Measurements from ENCODE around the gene MRPS18C. TPM values are rescaled to one million over a fixed set of nuclear protein-coding genes. Genes with fewer than 3 reads are reported as not detected.
A peak's percentile ranks its signal among the peaks of the same experiment; 100 is the strongest.

MRPS18C gene
- 41.0 and 44.8 TPM in 2 replicates for total RNA-seq (2014; rRNA removed; shearing (Covaris generic))
- 26.5 and 30.7 TPM in 2 replicates for polyA plus RNA-seq (2015; cell fraction: cytosol; rRNA removed)
- 19.0 and 25.5 TPM in 2 replicates for polyA plus RNA-seq (2015; cell fraction: nucleus; rRNA removed)

- DNase-seq (ENCODE audit: low read depth), result peak; percentile 98
Observed at GRCh38 chr4:83455281-83456183, at the start of gene MRPS18C, which contains the start of gene HELQ. MRPS18C (plus strand) TSS chr4:83456058; CDS start chr4:83456078, 20 bp downstream. HELQ (minus strand) TSS chr4:83455823; CDS start chr4:83455693, 130 bp downstream.

GRCh38 chr4:83408908-83409307 is 47.0 kb upstream of the MRPS18C start:
- no peak for DNase-seq (ENCODE audit: low read depth)

- DNase-seq (ENCODE audit: low read depth), result peak; percentile 21
Observed at GRCh38 chr4:83413676-83414075, 42.2 kb upstream of the MRPS18C start.

- no peak for DNase-seq (ENCODE audit: low read depth)
Observed at GRCh38 chr4:83417566-83417965, 38.3 kb upstream of the MRPS18C start.

- no peak for DNase-seq (ENCODE audit: low read depth)
Observed at GRCh38 chr4:83418211-83418610, 37.6 kb upstream of the MRPS18C start.

- no peak for DNase-seq (ENCODE audit: low read depth)
Observed at GRCh38 chr4:83431200-83431599, 24.7 kb upstream of the MRPS18C start.

GRCh38 chr4:83436680-83437079 is 19.2 kb upstream of the MRPS18C start:
- DNase-seq (ENCODE audit: low read depth), result no peak

- DNase-seq (ENCODE audit: low read depth), result no peak
Observed at GRCh38 chr4:83438719-83439118, 17.1 kb upstream of the MRPS18C start.

GRCh38 chr4:83440148-83440814 is 15.6 kb upstream of the MRPS18C start:
- DNase-seq (ENCODE audit: low read depth), result no peak

GRCh38 chr4:83440899-83441298 is 15.0 kb upstream of the MRPS18C start:
- DNase-seq (ENCODE audit: low read depth), result no peak

- no peak for DNase-seq (ENCODE audit: low read depth)
Observed at GRCh38 chr4:83449009-83449408, 6.8 kb upstream of the MRPS18C start.

GRCh38 chr4:83454686-83455085 is 1.2 kb upstream of the MRPS18C start:
- no peak for DNase-seq (ENCODE audit: low read depth)

- no peak for DNase-seq (ENCODE audit: low read depth)
Observed at GRCh38 chr4:83456184-83456501, 285 bp downstream of the MRPS18C start.

GRCh38 chr4:83473423-83473822 is 17.6 kb downstream of the MRPS18C start:
- no peak for DNase-seq (ENCODE audit: low read depth)

- DNase-seq (ENCODE audit: low read depth), result no peak
Observed at GRCh38 chr4:83473966-83474365, 18.1 kb downstream of the MRPS18C start.

- peak; percentile 93 for DNase-seq (ENCODE audit: low read depth)
Observed at GRCh38 chr4:83484500-83485461, 28.9 kb downstream of the MRPS18C start, which contains the start of gene ABRAXAS1. ABRAXAS1 (minus strand) TSS chr4:83485100; CDS start chr4:83485072, 28 bp downstream.

GRCh38 chr4:83486457-83487129 is 30.7 kb downstream of the MRPS18C start:
- no peak for DNase-seq (ENCODE audit: low read depth)

- DNase-seq (ENCODE audit: low read depth), result no peak
Observed at GRCh38 chr4:83489711-83490326, 34.0 kb downstream of the MRPS18C start.

GRCh38 chr4:83490876-83491450 is 35.1 kb downstream of the MRPS18C start:
- no peak for DNase-seq (ENCODE audit: low read depth)
